Muscle of arm (tissue), 12 donors: ENCODE results near the gene SAP30BP. TPM values are rescaled to one million over a fixed set of nuclear protein-coding genes. Genes with fewer than 3 reads are reported as not detected.

ENCODE experiments used
- DNase-seq: peaks from one replicate; pipeline ENCODE4 v3.0.0-alpha.2; 2013
- polyA plus RNA-seq, 12 donors: library from polyadenylated mRNA; unstranded; fragments of 120-200 nt; gene quantifications; one replicate each; pipeline ENCODE4 v1.2.1, GENCODE V29; 2013; ENCODE audit not compliant: insufficient read length in 12 of 12

The SAP30BP gene
- polyA plus RNA-seq, 12 donors = 66.0 to 125 (median 72.9) TPM; not detected in 1

DNA sequence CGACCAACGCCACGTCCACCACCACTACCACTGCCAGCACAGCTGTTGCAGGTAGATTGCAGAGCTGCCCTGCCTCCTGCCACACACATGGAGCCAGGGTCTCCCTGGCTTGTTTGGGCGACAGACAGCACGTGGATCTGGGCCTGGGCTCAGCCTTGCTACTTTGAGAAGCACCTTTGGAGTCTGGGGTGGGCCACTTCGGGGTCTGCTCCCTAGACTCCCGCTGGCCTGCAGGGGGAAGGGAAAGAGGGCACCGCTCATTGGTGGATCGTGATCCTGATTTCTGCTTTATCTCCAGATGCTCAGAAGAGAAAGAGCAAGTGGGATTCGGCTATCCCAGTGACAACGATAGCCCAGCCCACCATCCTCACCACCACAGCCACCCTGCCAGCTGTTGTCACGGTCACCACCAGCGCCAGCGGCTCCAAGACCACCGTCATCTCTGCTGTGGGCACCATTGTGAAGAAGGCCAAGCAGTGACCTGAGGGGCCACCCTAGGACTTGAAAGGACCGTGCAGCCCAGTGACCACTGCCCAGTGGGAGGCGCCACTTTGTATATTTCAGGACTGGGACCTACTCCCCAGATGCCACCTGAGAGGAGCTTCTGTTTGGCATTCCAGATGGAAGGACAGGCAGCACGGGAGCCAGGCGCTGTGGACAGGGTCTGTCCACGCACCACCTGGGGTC, 39.0 kb downstream of the SAP30BP start:
- no peak for DNase-seq

DNA sequence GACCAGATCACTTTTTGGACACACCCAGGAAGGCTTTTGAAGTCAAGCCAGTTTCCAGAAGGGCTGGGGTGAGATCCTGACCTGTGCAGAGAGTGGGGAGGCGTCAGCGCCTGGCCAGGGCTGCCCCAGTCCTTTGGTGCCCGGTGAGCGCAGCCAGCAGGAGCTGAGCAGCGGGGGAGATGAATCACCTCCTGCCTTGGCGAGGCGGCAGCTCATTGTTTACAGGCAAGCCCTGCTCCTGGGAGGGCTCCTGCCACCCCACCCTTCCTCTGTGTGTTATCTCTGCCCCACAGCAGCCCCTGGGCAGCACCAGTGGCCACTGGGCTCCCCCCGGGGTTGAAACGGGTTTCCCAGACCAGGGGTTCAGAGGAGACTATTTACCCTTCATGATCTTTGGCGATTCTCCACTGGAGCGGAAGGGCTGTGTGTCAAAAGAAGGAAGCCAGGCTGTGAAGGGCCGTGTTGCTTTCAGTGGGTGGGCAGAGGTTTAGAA, 40.0 kb downstream of the SAP30BP start:
- no peak for DNase-seq

DNA sequence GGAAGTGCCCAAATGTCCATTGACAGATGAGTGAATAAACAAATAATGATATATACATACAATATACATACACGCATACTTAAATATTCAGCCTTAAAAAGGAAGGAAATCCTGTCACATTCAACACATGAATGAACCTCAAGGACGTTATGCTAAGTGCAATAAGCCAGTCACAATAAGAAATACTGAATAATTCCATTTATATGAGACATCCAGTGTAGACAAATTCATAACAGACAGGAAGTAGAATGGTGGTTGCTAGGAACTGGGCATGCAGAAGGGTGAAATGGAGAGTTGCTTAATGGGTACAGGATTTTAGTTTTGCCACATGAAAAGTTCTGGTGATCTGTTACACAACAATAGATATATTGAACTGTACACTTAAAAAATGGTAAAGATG, 45.3 kb downstream of the SAP30BP start:
- no peak for DNase-seq

DNA sequence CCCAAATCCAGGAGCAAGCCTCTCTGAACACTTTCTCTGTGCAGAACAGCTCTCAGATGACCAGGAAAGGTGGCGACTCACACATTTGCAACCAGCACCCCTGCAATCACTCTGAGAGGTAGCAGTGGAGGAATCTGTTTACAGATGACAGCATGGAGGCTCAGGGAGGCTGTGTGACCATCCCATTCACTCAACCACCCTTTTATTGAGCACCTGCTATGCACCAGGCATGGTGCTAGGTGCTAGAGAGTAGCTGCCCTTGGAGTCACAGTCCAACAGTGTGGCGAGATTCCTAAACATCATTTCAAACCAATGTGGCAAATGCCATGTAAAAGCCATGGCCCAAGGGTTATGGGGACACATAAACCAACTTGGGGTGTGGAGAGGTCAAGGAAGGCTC, 52.6 kb downstream of the SAP30BP start:
- no peak for DNase-seq

DNA sequence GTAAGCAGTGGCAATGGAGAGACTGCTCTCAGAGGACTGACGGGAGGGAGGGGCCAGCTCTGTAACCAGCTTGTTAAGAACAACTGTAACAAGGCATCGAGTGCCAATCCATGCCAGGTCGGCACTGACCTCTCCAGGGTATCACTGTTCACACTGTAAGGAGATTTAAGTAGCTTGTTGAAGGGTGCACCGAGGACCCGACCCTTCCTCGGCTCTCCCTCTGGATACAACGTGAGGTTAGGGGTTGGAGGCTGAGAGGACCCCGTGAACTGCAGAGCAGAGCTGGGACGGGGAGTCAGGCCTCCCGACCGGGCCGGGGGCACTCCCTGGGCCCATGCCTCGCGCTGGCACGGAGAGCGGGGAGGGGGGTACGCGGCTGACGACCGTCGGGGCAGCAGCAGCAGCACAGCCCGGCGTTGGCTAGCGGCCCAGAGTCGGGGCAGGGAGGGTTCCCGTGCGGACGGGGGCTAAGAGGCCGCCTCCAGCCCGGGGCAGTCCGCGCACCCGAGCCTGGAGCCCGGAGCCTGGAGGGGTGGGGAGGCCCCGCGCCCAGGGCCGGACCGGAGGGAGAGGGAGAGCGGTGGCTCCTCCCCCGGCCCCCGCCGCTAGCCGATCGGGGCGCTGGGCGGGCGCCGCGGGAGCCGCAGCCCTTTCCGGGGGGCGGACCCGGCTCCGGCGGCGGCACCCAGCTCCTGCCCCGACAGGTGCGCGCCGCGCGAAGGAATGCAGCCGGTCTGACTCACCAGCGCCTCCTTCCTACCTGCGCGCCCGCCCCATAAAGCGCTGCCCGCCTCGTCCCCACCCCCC, 53.7 kb downstream of the SAP30BP start, which contains the start of gene ITGB4:
Gene ITGB4 (plus strand): TSS at position 804 of the 807 bp plus-strand sequence. CDS start 3,245 bp downstream, outside the sequence.
- DNase-seq = no peak

DNA sequence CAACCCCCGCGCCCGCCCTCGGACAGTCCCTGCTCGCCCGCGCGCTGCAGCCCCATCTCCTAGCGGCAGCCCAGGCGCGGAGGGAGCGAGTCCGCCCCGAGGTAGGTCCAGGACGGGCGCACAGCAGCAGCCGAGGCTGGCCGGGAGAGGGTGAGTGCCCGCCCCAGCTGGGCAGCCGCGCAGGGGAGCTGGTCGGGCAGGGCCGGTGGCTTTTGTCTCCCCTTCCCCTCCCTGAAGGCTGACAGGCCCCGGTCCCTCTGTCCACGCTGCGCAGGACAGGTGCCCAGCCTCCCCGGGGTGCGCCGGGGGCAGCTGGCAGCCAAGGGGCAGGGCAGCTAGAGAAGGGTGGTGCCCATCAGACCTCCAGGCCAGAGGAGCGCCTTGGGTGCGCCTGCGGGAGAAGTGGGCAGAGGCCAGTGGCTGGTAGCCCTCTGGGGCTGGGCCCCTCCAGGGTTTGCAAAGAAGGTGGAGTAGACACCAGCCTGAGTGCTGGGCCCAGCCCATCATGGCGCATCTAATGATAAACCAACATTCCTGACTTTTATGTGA, 54.4 kb downstream of the SAP30BP start:
- no peak for DNase-seq

DNA sequence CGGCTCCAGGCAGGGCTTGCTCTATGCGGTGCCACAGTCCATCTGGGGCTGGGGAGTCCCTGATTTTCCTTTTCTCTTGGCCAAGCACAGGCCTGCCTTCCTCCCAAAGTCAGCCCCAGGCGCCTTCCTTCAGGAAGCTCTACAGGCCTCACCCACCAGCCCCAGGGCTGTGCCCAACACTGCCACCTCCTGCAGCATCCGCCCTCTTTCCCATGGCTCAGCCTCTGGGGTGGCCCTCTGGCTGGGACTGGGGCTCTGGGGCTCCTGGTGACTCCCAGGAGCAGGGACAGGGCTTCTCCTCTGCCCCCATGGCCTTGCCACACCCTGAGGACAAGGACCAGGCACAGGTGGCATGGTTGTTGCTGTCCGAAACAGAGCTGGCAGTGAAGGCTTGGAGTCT, 54.9 kb downstream of the SAP30BP start:
- no peak for DNase-seq

DNA sequence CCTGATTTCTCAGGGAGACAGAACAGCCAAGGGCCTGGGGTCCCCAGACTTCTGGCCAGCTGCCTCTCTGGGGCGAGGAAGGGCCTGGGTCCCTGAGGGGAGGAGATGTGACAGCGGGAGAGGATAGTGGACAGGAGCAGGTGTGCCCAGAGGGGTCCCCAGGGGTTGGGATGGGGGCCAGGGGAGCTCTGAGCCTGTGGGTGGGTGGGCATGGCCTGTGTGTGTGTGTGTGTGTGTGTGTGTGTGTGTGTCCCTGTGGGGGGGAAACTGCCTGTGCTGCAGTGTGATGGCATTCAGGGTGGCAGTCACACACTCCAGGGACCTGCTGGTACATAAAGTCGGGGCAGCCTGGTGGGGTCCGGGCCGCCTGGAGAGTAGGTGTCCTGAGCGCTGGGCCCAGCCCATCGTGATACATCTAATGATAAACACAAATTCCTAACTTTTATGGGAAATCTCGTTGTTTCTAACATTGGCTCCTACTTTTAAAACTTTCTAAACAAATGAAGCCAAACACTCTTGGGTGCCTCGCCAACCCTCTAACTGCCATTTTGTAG, 55.5 kb downstream of the SAP30BP start:
- no peak for DNase-seq

DNA sequence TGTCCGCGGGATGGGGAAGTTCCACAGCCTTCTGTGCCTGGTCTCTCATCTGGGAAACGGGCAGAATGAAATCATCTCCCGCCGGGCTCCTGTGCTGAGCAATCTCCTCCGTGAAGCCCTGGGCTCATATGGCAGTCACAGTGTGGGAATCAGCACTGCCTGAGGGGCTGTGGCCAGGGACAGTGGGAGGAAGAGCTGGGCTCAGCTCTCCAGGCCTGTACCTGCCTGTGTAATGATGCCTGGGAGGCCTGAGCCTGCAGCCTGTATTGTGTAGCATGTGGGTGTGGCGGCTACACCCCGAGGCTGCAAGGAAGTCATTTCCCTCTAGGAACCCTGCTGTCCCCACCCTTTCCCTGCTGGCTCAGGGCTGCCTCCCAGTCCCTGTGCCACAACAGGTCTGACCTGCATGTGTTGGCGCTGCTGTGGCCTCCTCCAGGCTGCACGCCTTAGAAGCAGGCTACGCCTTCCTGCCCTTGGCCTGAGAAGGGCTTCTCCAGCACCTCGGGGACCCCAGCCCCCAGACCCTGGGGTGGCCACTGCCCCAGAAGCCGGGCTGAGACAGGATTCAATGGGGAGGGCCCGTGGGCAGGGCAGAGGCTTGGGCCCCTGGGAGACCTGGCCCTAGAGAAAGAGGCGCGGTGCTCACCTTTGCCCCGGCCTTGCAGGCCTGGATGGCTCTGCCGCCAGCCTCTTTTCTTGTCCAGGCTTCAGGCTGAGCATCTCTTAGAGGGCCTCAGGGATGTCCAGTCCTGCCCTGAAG, 56.2 kb downstream of the SAP30BP start:
- no peak for DNase-seq

DNA sequence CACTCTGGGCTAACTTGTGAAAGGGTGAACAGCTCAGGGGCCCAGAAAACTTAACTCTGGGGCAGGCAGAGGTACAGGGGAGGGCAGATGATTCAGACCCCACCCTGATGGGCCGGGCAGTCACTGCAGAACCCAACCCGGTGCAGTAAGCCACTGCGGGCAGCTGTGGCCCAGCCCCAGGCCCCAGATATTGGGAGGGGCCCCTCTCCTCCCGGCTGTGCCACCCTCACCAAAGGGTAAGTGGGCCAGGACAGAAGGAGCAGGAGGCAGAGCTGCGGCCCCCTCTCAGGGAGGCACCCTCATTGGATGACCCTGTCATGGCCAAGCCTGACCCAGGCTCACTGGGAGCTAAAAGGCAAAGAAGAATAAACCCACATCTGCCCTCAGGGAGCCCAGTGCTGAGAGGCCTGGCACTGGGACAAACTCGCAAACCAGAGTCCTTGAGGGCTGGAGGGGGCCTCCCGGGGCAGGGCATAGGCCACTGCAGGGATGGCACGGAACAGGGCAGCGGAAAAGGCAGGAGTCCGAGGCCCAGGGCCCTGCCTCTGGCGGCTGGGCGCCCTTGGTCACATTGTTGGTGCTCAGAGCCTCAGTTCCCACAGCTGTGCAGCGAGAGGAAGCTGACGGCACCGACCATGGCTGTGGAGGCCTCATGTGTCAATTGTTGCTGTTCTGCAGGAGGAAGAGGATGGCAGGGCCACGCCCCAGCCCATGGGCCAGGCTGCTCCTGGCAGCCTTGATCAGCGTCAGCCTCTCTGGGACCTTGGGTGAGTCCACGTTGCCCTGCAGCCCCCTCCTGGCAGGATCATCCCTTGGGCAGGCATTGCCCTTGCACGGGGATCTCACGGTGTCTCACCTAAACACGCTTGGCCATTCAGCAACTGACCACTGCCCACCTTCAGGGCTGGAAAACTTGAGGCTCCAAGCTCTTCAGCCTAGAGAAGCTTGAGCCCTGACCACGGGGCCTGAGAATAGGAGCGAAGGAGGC, 57.2 kb downstream of the SAP30BP start:
- no peak for DNase-seq

DNA sequence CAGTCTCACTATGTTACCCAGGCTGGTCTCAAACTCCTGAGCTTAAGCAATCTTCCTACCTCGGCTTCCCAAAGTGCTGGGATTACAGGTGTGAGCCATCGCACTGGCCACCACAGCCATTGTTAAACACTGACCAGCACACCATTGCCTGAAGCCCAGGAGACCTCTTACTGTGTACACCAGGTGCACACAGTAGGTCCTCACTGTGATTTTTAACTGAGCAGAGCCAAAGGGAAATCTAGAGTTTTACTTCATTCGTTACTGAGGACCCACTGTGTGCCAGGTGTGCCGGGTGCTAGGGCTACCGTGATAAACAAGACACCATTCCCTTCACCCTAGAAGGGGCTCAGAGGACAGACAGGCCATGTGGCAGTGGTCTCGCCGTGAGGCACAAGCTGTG, 58.4 kb downstream of the SAP30BP start:
- DNase-seq = no peak

DNA sequence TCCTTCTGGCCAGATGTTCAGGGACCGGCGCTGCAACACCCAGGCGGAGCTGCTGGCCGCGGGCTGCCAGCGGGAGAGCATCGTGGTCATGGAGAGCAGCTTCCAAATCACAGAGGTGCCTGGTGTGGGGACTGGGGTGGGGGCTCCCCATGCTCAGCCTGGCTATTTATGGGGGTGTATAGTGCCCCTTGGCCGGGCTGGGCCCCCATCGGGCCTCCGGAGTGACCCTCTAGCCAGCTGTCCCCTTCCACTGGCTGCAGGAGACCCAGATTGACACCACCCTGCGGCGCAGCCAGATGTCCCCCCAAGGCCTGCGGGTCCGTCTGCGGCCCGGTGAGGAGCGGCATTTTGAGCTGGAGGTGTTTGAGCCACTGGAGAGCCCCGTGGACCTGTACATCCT, 60.3 kb downstream of the SAP30BP start:
- no peak for DNase-seq

DNA sequence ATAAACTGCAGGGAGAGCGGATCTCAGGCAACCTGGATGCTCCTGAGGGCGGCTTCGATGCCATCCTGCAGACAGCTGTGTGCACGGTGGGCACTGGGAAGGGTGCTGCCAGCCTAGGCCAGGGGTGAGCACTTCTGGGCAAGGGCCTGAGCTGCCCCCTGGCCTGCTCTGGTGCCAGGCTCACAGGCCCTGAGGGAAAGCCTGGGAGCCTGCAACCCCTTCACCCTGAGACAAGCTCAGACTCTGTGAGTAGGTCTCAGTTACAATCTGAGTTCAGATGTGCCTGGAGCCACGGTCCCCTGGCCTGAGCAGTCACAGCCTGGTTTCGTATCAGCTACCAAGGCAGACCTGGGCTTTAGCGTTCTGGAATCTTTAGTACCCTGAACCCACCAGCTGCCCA, 62.2 kb downstream of the SAP30BP start:
- DNase-seq = no peak

DNA sequence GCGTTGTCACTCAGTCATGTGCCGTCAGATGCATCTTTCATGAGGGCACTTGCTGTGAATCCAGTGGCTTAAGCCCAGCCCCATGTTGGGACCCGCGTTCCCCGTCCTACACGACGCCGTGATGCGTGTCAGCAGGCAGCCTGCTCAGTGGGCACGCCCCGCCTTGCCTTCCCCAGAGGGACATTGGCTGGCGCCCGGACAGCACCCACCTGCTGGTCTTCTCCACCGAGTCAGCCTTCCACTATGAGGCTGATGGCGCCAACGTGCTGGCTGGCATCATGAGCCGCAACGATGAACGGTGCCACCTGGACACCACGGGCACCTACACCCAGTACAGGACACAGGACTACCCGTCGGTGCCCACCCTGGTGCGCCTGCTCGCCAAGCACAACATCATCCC, 62.9 kb downstream of the SAP30BP start:
- no peak for DNase-seq

DNA sequence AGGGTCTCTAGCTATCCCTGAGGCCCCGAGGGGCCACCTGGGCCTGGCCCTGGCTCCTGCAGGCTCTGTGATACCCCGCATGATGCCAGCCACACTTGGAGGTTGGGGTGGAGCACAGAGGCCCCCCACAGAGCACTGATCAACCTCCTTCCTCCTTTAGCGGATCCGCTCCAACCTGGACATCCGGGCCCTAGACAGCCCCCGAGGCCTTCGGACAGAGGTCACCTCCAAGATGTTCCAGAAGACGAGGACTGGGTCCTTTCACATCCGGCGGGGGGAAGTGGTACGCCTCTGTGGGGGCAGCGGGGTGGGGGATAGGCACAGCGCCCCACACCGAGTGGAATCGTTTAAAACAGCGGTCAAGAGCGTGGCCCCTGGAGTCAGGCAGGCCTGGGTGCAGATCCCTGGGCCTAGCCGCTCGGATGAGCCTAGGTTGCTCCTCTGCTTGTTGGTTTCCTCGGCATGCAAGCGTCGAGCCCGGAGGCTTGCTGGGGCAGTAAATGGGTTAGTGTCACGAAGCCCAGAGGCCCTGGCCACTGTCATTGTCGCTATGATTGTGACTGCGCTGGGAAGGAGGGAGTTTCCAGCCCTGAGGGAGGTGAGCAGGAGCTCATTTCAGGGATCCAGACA, 64.1 kb downstream of the SAP30BP start:
- DNase-seq = no peak

DNA sequence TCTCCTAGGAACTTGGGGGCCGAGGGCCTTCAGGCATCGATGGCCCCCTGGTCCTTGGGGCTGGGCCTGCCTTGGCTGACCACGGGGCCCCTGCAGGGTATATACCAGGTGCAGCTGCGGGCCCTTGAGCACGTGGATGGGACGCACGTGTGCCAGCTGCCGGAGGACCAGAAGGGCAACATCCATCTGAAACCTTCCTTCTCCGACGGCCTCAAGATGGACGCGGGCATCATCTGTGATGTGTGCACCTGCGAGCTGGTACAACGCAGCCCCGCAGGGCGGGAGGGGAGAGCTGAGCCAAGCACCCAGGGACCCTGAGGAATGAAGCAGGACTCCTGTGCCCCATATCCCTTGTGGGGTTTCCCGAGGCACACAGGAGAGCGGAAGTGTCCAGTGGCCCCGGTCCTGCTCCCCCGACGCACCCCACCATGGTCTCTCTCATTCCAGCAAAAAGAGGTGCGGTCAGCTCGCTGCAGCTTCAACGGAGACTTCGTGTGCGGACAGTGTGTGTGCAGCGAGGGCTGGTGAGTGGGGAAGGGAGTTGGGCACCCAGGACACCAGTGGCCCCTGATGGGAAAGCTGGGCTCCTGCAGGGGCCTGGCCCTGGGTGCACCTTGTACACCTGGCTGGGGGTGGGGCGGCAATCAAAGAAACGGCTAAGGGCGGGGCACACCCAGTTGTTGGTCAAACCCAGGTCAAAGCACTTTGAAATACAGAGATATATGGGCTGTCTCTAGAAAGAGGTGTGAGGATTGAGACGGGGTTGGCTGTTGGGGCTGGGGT, 64.8 kb downstream of the SAP30BP start:
- DNase-seq = no peak

DNA sequence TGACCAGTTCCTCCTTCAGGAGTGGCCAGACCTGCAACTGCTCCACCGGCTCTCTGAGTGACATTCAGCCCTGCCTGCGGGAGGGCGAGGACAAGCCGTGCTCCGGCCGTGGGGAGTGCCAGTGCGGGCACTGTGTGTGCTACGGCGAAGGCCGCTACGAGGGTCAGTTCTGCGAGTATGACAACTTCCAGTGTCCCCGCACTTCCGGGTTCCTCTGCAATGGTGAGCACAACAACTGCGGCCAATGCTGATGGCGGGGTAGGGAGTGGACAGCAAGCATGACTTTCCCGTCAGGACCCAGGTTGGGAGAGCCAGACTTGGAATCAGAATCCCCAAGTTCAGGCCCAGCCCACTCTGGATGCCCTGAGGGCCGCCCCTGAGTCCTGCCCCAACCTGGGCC, 66.3 kb downstream of the SAP30BP start:
- no peak for DNase-seq

DNA sequence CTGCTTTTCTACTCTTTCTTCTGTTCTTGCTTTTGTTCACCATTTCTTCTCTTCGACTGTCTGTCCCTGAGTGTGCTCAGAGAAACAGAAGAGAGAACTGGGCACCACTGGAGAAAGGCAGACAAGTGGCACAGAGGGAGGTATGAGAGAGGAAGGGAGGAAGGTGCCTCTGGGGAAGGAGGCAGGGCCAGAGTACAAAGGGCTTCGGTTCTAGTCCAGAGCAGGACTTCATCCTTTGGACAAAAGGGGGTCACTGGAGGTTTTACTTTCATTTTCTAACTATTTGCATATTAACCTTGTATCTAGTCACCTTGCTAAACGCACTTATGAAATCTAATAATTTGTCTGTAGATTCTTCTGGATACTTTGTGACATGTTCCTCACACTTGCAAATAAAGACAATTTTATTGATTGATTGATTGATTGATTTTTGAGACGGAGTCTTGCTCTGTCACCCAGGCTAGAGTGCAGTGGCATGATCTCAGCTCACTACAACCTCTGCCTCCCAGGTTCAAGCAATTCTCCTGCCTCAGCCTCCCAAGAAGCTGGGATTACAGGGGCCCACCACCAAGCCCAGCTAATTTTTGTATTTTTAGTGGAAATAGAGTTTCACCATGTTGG, 67.6 kb downstream of the SAP30BP start:
- DNase-seq = no peak
